OCI-LY7 (cell line): ENCODE results near the gene PPP1R7.

Experiments
- CTCF ChIP-seq: fragments of 200-600 bp; sonication (generic); conservative IDR thresholded peaks from 2 replicates; pipeline ENCODE4 v1.5.1; 2014; ENCODE audit warnings: mild to moderate bottlenecking, antibody characterized with exemption, low read length, moderate library complexity, mixed read lengths
- EZH2phosphoT487 ChIP-seq: fragments of 200-600 bp; sonication (generic); IDR thresholded peaks from 2 replicates; pipeline ENCODE4 v1.6.1; 2018; ENCODE audit warnings: low read depth, borderline replicate concordance, mild to moderate bottlenecking, mixed run types, antibody characterized with exemption, low read length, moderate library complexity, mixed read lengths

GRCh38 chr2:241142063-241142462, 8.2 kb upstream of the PPP1R7 start:
- no peak for TF ChIP-seq CTCF
- TF ChIP-seq EZH2phosphoT487 = no peak
